CD4-positive, alpha-beta T cell treated with Interleukin-1 beta for 1 hour (primary cell): Measurements from ENCODE around the gene CENPS.
"Not testable (repeated sequence)": the region's sequence is repeated elsewhere in the genome, so short reads cannot be mapped to it uniquely, and the experiment has no call there.

Experiments used
- DNase-seq, 2 donors: peaks; one replicate each; pipeline ENCODE4 v3.0.0-alpha.2; 2020 to 2022

The CENPS gene

DNA sequence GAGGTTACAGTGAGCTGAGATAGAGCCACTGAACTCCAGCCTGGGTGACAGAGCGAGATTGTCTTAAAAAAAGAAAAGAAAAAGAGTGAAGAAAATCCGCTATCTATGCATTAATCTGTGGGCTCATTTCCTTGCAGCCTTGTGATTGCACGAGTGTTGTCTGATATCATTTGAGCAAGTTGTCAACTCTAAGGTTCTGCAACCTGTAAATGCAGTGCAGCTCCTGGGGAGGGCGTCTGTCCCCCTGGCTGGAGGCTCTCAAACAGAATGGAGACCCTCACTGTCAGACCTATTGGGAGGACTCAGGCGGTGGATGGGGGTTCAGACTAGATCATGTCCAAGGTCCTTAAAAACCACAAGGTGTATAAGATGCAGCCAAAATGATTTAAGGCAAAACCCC, 25.8 kb downstream of the CENPS start:
- DNase-seq: no peak

DNA sequence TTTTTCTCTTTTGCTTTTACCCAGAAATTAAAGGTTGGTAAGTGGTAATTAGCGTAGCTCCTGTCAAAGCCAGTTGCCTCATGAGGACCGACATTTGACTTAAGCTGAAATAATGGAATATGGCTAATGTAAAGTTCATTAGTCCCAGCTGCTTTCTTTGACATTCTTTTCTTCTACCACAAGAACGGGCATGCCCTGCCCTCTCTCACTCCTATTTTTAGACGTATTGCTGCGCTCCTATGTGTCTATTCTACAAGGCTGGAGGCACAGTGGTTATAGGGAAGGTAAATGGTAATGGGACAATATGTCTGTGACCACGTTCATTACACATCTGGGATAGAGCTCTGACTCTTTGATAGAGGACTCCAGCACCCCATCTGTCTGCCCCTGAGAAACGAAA, 26.4 kb downstream of the CENPS start:
- DNase-seq: no peak

DNA sequence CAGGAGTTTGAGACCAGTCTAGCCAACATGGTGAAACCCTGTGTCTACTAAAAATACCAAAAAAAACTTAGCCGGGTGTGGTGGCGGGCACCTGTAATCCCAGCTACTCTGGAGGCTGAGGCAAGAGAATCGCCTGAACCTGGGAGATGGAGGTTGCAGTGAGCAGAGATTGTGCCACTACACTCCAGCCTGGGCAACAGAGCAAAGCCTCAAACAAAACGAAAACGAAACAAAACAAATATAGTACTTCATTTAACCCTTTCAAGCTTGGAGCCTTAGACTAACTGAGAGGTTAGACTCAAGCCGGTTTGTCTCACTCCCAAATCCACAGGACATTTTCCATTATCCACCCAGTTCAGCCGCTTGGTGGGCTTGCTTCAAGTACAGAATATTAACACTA, 27.2 kb downstream of the CENPS start:
- DNase-seq: not testable (repeated sequence)

DNA sequence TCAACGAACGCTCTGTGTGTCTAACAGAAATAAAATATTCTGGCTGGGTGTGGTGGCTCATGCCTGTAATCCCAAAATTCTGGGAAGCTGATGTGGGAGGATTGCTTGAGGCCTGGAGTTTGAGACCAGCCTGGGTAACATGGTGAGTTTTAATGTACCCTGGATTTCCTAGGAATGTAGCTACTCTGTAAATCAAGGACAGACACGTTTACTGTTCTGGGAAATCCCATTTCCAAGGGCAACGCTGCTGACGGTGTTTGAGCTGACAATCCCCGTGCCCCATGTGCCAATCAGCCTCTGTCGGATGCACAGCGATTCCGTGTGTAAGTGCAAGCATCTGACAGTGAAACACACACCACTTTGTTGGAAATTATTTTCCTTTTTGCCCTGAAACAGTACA, 27.6 kb downstream of the CENPS start:
- no peak for DNase-seq

DNA sequence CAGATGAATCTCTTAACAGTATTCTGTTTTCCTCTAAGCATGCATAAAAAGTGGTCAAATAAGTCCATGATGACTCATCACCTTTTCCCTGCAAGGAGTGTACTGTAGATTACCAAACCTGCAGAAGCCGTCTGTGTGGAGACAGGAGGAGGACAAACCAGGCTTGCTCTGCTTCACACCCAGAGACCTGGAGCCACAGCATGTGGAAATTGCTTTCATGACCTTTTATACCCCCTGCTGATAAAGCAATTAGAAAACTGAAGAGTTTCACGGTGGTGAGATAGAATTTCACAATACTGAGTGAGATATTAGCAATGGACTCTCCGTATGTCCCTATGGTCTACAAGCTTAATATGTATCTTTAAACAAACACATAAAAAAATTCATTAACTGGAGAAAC, 29.0 kb downstream of the CENPS start:
- DNase-seq: no peak

DNA sequence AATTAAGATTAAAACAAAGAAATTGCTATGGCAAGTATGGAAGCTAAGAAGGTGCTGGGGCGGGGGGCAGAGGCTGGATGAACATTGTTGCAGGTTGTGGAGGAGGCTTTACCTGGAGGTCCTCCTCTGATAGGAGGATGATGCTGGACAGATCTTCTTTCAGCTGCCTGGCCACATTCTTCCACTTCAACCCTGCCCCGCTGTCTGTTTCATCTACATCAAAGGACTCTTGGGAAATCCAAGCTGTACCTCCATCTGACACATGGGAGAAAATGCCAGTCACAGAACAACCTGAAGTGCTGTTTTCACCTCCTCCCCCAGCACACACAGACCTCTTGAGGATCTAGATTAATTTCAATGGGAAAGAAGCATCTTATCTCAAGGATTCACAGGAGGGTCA, 36.8 kb downstream of the CENPS start:
- no peak for DNase-seq

DNA sequence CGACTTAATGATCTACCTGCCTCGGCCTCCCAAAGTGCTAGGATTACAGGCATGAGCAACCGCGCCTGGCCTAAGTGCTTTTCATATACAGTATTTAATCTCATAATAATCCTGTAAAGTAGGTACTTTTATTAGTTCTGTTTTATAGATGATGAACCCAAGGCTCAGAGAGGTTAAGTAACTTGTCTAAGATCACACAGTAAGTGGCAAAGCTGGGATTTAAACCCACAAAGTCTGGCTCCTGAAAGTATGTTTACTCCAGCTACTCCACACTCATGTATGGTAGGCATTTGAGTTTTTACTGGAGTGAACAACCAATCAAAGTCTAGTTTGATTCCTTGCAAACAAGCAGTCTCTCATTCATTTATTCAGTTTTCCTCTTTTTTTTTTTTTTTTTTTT, 39.8 kb downstream of the CENPS start:
- no peak for DNase-seq

DNA sequence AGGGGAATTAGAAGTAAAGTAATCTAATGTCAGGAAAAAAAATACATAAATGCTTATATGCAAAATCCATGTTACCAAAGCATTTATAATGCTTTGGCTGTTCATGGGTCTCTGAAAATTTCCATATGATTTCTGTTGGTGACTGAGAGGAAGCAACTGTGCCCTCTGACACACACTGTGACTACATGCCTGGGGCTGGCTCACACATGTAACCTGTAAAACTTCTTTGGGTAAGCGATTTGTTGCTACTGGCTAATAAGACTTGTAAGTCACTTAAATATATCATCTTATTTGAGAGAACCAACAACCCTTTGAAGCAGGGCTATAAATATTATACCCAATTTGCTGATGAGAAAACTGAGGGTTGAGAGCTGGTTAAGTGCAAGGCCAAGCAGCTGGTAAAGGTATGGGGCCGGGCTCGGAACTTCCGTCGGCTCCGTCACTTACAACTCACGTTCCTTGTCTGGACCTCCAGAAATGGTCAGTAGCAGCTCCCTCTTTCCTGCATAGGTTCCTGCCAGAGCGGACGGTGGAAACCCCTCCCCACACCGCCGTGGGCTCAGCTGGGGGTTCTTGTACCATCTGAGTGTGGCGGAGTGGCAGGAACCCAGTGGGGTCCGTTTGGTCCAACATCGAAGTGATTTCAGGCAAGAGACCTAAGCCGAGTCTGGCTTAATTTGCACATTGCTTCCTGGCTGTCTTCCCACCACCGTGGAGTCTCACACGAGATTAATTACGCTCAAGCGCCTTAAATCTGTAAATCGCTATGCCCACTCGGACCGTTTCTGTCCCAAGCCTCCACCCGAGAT, 41.4 kb downstream of the CENPS start:
- DNase-seq: no peak

DNA sequence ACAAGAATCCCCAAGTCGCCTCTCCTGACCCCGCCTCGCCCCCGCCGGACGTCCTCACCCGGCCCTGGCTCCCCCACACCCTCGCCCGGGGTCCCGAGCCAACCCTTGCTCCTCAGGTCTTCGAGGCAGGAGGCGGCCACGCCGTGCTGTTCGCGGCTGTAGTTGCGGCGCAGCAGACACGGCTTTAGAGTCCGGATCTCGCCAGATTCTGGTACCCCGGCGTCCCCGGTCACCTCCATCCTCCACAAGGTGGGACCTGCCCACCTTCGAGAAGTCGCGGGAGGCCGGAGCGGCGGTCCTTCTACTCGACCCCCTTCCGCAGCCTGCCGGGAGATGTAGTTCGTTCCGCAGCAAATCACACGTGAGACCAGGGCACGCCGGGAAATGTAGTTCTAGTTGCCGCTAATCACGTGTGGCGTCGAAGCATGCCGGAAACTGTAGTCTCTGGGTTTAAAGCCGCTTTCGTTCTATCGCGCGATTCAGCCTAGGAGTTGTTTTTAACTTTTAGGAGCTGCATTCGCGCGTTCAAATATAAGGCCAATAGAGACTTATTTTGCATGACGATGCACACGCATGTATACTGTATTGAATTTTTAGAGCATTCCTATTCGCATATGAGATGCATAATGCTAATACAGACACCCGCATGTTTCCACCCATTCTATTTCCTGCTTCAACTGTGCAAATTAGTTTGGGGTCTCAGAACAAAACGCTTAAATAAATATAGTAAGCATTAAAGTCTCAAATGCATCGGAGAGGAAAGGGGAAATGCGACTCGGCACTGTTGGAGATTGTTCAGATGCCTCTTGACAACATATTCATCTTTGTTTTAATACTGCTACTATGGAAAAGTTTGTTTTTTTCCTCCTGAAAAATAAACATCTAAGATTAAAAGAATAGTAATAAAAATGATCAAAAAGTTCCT, 42.2 kb downstream of the CENPS start, which contains the start of gene DFFA:
DFFA (minus strand) TSS at position 310 of the 925 bp plus-strand sequence; CDS start at position 239, 71 bp downstream.
- DNase-seq: peak; percentile 91 to 92

DNA sequence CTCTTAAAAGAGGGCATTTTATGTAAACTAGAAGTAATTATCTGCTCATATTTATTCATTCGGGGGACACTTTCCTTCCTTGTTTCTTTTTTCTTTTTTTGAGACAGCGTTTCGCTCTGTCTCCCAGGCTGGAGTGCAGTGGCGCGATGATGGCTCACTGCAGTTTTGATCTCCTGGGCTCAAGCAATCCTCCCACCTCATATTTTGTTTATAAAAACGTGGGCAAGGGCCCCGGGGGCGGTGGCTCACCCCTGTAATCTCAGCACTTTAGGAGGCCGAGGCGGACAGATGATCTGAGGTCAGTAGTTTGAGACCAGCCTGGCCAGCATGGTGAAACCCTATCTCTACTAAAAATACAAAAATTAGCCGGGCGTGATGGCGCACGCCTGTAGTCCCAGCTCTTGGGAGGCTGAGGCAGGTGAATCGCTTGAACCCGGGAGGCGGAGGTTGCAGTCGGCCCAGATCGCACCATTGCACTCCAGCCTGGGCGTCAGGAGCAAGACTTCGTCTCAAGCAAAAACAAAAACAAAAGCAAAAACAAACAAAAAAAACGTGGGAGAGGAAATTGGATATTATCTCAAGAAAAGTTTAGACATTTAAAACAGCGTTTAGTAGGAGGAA, 43.0 kb downstream of the CENPS start:
- DNase-seq: no peak

DNA sequence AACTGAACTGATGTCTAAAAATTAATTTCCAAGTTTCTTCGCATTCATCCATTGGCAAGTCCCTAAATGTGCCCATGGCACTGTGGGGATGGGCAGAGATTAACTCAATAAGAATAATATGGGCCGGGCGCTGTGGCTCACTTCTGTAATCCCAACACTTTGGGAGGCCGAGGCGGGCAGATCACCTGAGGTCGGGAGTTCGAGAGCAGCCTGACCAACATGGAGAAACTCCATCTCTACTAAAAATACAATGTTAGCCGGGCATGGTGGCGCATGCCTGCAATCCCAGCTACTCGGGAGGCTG, 44.0 kb downstream of the CENPS start:
- DNase-seq: not testable (repeated sequence)

DNA sequence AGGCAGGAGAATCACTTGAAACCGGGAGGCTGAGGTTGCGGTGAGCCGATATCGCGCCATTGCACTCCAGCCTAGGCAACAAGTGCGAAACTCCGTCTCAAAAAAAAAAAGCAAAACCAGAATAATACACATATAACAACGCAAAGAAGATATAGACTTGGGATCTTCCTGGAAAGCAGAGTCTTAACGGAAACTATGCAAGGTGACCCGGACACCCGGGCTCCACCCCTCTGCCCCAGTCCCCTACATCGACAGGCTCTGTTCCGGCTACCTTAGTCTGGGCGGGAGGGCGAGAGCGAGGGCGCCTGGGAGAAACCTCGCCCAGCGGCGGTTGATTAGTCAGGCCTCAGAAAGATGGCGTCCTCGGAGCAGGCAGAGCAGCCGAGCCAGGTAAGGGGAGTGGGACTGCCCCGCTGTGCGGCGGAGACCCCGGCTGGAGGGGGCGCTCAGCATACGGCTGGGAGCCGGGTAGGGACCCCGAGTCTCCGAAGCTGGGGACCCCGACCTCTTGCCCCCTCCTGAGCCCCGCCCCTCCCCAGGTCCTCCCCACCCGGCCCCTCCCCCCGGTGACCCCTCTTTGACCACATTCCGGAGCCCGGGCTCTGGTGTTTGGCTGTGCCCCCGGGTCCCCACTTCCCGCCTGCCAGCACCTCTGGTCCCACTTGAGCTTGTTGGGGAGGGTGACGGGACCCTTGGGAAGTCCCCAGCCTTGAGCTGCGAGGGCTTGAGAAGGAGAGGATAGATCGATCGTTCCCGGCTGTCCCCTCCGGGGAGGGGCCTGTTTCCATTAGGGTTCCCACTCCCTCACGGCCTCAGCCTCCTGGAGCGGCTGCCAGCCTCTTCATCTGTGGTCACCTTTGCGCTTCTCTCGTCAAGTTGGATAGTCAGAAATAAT, 44.6 kb downstream of the CENPS start, which contains the start of gene PEX14:
PEX14 (plus strand) TSS at position 338 of the 895 bp plus-strand sequence; CDS start at position 355, 17 bp downstream.
- peak; percentile 81 to 88 for DNase-seq

DNA sequence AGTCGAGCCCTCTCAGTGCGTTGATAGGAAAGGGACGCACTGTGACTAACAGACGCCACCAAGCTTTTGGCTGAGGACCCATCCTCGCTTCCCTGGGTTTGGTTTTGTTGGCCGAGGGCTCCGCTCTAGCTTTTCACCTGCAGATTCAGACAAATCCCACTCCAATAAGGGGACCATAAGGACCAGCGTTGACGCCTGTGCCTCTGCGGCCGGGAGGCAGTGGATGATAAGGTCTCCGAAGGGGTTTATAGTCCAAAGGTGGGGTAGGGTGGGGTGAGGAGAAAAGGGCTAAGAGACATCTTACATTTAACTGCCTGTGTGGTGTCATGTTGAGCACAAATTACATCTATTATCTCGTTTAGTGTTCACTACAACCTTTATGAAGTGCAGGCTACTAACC, 45.3 kb downstream of the CENPS start:
- no peak for DNase-seq

DNA sequence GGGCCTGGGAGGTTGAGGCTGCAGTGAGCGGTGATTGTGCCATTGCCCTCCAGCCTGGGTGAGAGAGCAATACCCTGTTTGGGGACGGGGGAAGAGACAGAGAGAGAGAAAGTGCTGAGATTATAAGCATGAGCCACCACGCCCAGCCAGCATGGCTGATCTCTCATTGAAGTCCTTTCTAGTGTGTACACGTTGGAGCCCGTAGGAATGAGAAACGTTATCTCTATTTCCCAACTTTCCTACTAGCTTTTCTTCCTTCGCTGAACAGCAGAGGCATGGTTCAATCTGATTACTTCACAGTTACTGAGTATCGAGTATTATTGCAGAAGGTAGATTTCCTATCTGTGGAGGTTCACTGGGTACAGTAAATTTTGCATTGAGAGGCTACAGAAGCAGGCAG, 49.1 kb downstream of the CENPS start:
- no peak for DNase-seq

DNA sequence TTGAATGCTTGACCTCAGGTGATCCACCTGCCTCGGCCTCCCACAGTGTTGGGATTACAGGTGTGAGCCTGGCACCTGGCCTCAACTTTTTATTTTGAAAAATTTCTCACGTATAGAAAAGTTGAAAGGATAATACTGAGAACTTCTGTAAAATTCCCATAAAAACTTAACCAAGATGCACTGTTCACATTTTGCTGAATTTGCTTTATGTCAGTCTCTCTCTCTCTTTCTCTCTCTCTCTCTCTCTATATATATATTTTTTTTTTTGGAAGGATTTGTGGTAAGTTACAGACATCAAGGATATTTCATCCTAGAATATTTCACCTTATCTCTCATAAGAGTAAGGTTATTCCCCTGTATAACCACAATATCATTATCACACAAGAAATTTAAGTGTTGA, 50.4 kb downstream of the CENPS start:
- no peak for DNase-seq

DNA sequence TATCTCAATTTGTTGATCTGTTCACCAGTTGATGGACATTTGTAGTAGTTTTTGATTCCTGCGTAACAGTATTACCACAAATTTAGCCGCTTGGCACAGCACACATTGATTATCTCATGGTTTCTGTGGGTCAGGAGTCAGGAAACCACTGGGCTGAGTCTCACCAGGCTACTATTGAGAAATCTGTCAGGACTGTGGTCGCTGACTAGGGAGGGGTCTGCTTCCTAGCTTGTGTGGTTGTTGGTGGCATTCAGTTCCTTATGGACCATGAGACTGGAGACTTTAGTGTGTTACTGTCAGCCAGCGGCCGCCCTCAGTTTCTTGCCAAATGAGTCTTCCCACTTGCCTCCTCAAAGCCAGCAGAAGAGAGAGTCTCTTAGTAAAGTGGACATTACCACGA, 54.3 kb downstream of the CENPS start:
- DNase-seq: no peak

DNA sequence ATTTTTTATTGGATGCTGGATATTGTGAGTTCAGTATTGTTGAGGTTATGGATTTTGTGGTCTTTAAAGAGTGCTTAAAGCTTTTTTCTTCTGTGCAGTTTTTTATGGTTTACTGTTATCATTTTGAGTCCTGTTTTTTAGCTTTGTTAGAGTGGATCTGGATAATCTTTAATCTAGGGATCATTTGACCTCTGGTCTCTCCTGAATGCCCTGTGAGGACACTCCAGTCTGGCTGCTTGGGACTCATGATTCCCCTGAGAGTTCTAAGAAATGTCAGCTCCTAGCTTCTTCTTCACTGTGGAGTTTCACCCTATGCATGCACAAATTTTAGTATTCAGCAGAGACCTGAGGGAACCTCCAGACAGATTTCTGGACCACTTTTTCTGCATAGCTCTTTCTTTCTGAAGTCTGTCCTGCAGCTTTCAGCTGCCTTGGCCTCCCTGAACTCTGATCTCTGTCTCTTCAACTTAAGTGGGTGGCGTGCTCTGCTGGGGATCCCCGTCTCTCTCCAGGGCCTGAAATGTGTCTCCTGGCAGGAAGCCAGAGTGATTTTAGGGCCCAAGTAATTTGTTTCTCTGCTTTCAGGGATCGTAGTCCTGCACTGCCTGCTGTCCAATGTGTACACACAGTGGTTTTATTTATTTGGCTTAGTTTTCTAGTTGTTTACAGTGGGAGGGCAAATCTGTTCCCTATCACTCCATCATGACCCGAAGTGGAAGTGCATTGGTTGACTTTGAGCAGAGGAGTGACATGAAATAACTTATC, 59.2 kb downstream of the CENPS start:
- DNase-seq: no peak

DNA sequence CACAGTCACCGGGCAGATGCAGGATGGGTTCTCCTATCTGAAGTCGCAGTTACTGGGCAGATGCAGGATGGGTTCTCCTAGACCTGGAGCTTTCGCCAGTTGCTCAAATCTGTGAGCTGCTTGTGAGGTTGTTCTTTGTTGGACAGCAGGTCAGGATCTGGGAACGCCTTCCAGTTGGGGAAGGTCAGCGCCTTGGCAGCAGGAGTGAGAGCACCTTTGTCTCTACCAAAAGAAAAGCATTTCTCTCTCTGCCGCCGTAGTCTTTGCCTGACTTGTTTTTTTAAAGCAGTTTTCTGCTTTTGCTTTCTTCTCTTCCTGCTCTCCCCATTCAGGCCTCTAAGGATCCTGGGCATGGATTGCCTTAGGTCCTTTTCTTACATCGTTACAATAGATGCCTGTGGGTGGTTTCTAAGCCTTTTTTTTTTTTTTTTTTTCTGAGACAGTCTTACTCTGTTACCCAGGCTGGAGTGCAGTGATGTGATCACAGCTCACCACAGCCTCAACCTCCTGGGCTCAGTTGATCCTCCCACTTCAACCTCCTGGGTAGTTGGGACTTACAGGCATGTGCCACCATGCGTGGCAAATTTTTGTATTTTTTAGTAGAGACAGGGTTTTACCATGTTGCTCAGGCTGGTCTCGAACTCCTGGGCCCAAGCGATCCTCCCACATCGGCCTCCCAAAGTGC, 60.2 kb downstream of the CENPS start:
- no peak for DNase-seq
